OCI-LY7 (cell line): ENCODE measurements around the gene MRPS23. TPM values are rescaled to one million over a fixed set of nuclear protein-coding genes. Genes with fewer than 3 reads are reported as not detected.

Source experiments
- BruUV-seq: library from RNA; stranded (reverse); fragments of 400-500 nt; replicated peaks from 2 replicates; lab custom pipeline; 2021; lab: Mats Ljungman, UMichigan
- CTCF ChIA-PET: fragments of 300-600 bp; sonication (Branson Sonifier 250); formaldehyde crosslinking; loops from one replicate; lab custom pipeline; 2022; ENCODE audit warnings: antibody characterized with exemption; ENCODE audit not compliant: unreplicated experiment; lab: Charles Lee
- POLR2A ChIA-PET: fragments of 300-600 bp; sonication (Branson Sonifier 250); formaldehyde crosslinking; loops from one replicate; lab custom pipeline; 2022; ENCODE audit warnings: antibody characterized with exemption; lab: Charles Lee
- DNase-seq: peaks from one replicate; pipeline ENCODE4 v3.0.0-alpha.2; 2015; ENCODE audit warnings: low spot score
- H2AFZ ChIP-seq: fragments of 200-600 bp; sonication (generic), shearing (Covaris generic); 2 replicates; pipeline ENCODE4 v1.6.1; 2014; ENCODE audit warnings: mild to moderate bottlenecking, antibody characterized with exemption, low read length, moderate library complexity
- H3K27ac ChIP-seq: fragments of 200-600 bp; sonication (generic); 2 replicates; pipeline ENCODE4 v1.5.1; 2014; ENCODE audit warnings: mixed run types, low read depth, mild to moderate bottlenecking, moderate library complexity, low read length, inconsistent platforms; ENCODE audit not compliant: poor library complexity, severe bottlenecking
- H3K36me3 ChIP-seq: fragments of 200-600 bp; sonication (generic); 2 replicates; pipeline ENCODE4 v1.6.1; 2014; ENCODE audit warnings: mild to moderate bottlenecking, antibody characterized with exemption, low read length, moderate library complexity, mixed read lengths; ENCODE audit not compliant: insufficient read depth
- H3K4me1 ChIP-seq: fragments of 200-600 bp; sonication (generic); 2 replicates; pipeline ENCODE4 v1.5.1; 2014; ENCODE audit warnings: mild to moderate bottlenecking, low read length; ENCODE audit not compliant: insufficient read depth, poor library complexity, severe bottlenecking
- H3K4me2 ChIP-seq: fragments of 200-600 bp; sonication (generic); 2 replicates; pipeline ENCODE4 v1.6.1; 2014; ENCODE audit warnings: mild to moderate bottlenecking, low read length
- H3K4me3 ChIP-seq: fragments of 200-600 bp; sonication (generic); 2 replicates; pipeline ENCODE4 v1.5.1; 2014; ENCODE audit warnings: mild to moderate bottlenecking, low read depth, low read length; ENCODE audit not compliant: poor library complexity, severe bottlenecking
- H3K79me2 ChIP-seq: fragments of 200-600 bp; sonication (generic); 2 replicates; pipeline ENCODE4 v1.6.1; 2016; ENCODE audit warnings: low read depth, mild to moderate bottlenecking, low read length, moderate library complexity, mixed read lengths; ENCODE audit not compliant: insufficient read depth
- H3K9me2 ChIP-seq: fragments of 200-600 bp; sonication (generic); 2 replicates; pipeline ENCODE4 v1.6.1; 2016; ENCODE audit warnings: mild to moderate bottlenecking, low read length, mixed read lengths; ENCODE audit not compliant: insufficient read depth
- H3K9me3 ChIP-seq: fragments of 200-600 bp; sonication (generic); 2 replicates; pipeline ENCODE4 v1.6.1; 2014; ENCODE audit warnings: mild to moderate bottlenecking, mixed run types, low read length, mixed read lengths
- H4K20me1 ChIP-seq: fragments of 200-600 bp; sonication (generic); 2 replicates; pipeline ENCODE4 v1.6.1; 2014; ENCODE audit warnings: mild to moderate bottlenecking, antibody characterized with exemption, low read length, moderate library complexity, mixed read lengths; ENCODE audit not compliant: insufficient read depth
- EZH2phosphoT487 ChIP-seq: fragments of 200-600 bp; sonication (generic); IDR thresholded peaks from 2 replicates; pipeline ENCODE4 v1.6.1; 2018; ENCODE audit warnings: low read depth, borderline replicate concordance, mild to moderate bottlenecking, mixed run types, antibody characterized with exemption, low read length, moderate library complexity, mixed read lengths
- intact Hi-C: fragments of 100-400 bp; cut with micrococcal nuclease; formaldehyde crosslinking; loops from one replicate; pipeline ENCODE4 v1.10.0; 2022; ENCODE audit not compliant: unreplicated experiment
- small RNA-seq: library from RNA; depleted of rRNA; stranded (forward); fragments of <200 nt; gene quantifications from one replicate; pipeline ENCODE3, GENCODE V24; 2014
- total RNA-seq, 2 experiments: library from RNA; depleted of rRNA in 1 of 2; stranded (reverse); fragments of >200 nt in 1 of 2; shearing (Covaris generic) in 1 of 2; gene quantifications; 2 replicates each; pipeline ENCODE4 v1.2.3, GENCODE V29; 2014 to 2022
- TF ChIP-seq, protein P1 (sequence below): fragments of 200-600 bp; sonication (generic); conservative IDR thresholded peaks from 2 replicates; pipeline ENCODE4 v1.5.1; 2014; ENCODE audit warnings: mild to moderate bottlenecking, antibody characterized with exemption, low read length, moderate library complexity, mixed read lengths

Gene MRPS23
- total RNA-seq, 2 experiments from 2014 or later = 50.3 to 73.5 TPM

DNA sequence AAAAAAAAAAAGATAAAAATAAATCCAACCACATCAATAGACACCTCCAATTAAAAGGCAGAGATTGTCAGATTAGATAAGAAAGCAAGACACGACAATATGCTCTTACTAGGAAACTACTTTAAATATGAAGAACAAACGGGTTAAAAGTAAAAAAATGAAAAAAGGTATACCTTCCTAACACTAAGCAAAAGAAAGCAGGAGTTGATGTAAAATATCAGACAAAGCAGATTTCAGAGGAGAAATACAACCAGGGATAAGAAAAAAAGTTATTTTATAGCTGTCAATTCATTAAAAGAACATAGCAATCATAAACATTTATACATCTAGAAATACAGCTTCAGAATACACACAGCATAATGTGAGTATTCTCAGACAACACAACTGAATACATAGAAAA is 55.0 kb downstream of the MRPS23 start:
- H3K4me2 ChIP-seq = no peak overlapping the region
- no peak overlapping the region for H3K4me3 ChIP-seq
- no TSS peak for BruUV-seq
- intact Hi-C loops = no loop called here
- no peak overlapping the region for H3K27ac ChIP-seq
- CTCF ChIA-PET = no interaction called here
- H3K9me3 ChIP-seq = no peaks in the 10 kb centered on the region
- H2AFZ ChIP-seq = no peak overlapping the region
- no peaks in the 10 kb centered on the region for H3K36me3 ChIP-seq
- no peaks in the 10 kb centered on the region for H4K20me1 ChIP-seq
- TF ChIP-seq EZH2phosphoT487 = no peak
- TF ChIP-seq, protein P1, sequence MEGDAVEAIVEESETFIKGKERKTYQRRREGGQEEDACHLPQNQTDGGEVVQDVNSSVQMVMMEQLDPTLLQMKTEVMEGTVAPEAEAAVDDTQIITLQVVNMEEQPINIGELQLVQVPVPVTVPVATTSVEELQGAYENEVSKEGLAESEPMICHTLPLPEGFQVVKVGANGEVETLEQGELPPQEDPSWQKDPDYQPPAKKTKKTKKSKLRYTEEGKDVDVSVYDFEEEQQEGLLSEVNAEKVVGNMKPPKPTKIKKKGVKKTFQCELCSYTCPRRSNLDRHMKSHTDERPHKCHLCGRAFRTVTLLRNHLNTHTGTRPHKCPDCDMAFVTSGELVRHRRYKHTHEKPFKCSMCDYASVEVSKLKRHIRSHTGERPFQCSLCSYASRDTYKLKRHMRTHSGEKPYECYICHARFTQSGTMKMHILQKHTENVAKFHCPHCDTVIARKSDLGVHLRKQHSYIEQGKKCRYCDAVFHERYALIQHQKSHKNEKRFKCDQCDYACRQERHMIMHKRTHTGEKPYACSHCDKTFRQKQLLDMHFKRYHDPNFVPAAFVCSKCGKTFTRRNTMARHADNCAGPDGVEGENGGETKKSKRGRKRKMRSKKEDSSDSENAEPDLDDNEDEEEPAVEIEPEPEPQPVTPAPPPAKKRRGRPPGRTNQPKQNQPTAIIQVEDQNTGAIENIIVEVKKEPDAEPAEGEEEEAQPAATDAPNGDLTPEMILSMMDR = no peak
- H3K79me2 ChIP-seq = no peaks in the 10 kb centered on the region
- H3K9me2 ChIP-seq = no peaks in the 10 kb centered on the region
- POLR2A ChIA-PET = interaction anchor here (1.0 kb wide), 1 partner anchor 9 kb away, joined by 4 read pairs; no protein-coding TSS in a partner anchor
- no peaks in the 10 kb centered on the region for H3K4me1 ChIP-seq
- DNase-seq = no peak

DNA sequence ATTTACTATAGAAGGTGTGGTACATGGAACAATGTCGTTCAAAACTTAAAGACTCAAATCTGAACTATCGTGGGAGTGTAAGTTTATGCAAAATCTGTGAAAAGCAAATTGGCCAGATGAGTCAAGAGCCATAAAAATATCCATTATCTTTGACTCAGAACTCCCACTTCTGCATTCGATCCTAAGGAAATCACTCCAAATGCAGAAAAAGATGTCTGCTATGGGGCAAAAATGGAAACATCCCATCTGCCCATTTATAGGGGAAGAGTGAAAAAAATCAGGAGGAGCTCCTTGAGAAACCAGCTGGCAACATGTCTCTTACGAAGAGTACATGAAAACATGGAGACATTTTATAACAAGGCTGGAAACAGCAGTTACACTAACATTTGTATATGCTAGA is 61.1 kb downstream of the MRPS23 start:
- TF ChIP-seq, protein P1 = no peak
- Histone ChIP-seq H3K4me2 (no peak overlapping the region), H3K4me3 (no peak overlapping the region), H3K79me2 (no peaks in the 10 kb centered on the region), H3K9me2 (no peaks in the 10 kb centered on the region), H3K36me3 (no peaks in the 10 kb centered on the region), H3K27ac (no peak overlapping the region), H3K9me3 (no peaks in the 10 kb centered on the region), H3K4me1 (peaks cover 3% of the 10 kb centered on the region), H2AFZ (no peak overlapping the region), H4K20me1 (no peaks in the 10 kb centered on the region)
- ChIA-PET POLR2A (no interaction called here), CTCF (no interaction called here)
- DNase-seq = no peak
- BruUV-seq = no TSS peak
- intact Hi-C loops = no loop called here

DNA sequence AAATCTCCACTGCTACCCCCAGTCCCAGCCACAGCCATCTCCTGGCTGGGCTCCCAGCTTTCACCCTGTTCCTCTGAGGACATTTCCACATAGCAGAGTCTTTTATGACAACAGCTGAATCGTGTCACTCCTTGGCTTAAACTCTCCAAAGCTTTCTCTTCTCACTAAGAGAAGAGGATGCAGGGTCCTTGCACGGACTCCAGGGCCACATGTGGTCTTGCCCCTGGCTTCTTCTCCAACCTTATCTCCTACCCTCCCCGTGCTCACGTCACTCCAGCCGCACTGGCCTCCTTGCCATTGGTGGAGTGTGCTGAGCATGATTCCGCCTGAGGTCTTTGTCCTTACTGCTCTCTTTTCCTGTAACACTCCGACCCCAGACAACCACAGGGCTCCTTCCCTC is 64.8 kb downstream of the MRPS23 start:
- DNase-seq = no peak
- Histone ChIP-seq H3K4me3 (no peak overlapping the region), H3K9me3 (no peaks in the 10 kb centered on the region), H4K20me1 (no peaks in the 10 kb centered on the region), H2AFZ (no peak overlapping the region), H3K4me2 (no peak overlapping the region), H3K79me2 (no peaks in the 10 kb centered on the region), H3K9me2 (no peaks in the 10 kb centered on the region), H3K27ac (no peak overlapping the region), H3K36me3 (no peaks in the 10 kb centered on the region), H3K4me1 (peaks cover 20% of the 10 kb centered on the region)
- no TSS peak for BruUV-seq
- TF ChIP-seq, protein P1 = no peak
- no peak for TF ChIP-seq EZH2phosphoT487
- POLR2A ChIA-PET = no interaction called here
- intact Hi-C loops = no loop called here
- CTCF ChIA-PET = no interaction called here

Small RNAs within 50 kb of the gene (small RNA-seq; reads per million reads assigned to genes)
- 0.73 reads per million, percentile 30 among the genes with 10 or more reads in this experiment for gene RN7SKP94

Other genes with a start within 250 kb of the MRPS23 start
- gene CCDC182, start 104.7 kb downstream of the MRPS23 start, total RNA-seq (2014; rRNA removed; shearing (Covaris generic)) = not detected in 2 replicates
- not detected in 2 replicates for gene CCDC182, start 104.7 kb downstream of the MRPS23 start, total RNA-seq (2022)
- gene CUEDC1, start 105.4 kb upstream of the MRPS23 start, total RNA-seq (2014; rRNA removed; shearing (Covaris generic)) = not detected in 2 replicates
- gene CUEDC1, start 105.4 kb upstream of the MRPS23 start, total RNA-seq (2022) = 0.13 and 0.74 TPM in 2 replicates
- gene VEZF1, start 138.2 kb upstream of the MRPS23 start, total RNA-seq (2014; rRNA removed; shearing (Covaris generic)) = 19.0 and 22.6 TPM in 2 replicates
- 35.4 and 36.4 TPM in 2 replicates for gene VEZF1, start 138.2 kb upstream of the MRPS23 start, total RNA-seq (2022)
- gene SRSF1, start 157.2 kb upstream of the MRPS23 start, total RNA-seq (2014; rRNA removed; shearing (Covaris generic)) = 582 and 677 TPM in 2 replicates
- 515 and 531 TPM in 2 replicates for gene SRSF1, start 157.2 kb upstream of the MRPS23 start, total RNA-seq (2022)
- 12.4 and 13.4 TPM in 2 replicates for gene DYNLL2, start 233.4 kb upstream of the MRPS23 start, total RNA-seq (2014; rRNA removed; shearing (Covaris generic))
- gene DYNLL2, start 233.4 kb upstream of the MRPS23 start, total RNA-seq (2022) = 21.1 and 22.5 TPM in 2 replicates